Activated CD8-positive, alpha-beta memory T cell treated with anti-CD3 and anti-CD28 coated beads, Interleukin-2, amount 10 ng/mL, durations not matched to agents 7 days and 5 days (primary cell): Measurements from ENCODE around the gene SYF2. TPM values are rescaled to one million over a fixed set of nuclear protein-coding genes. Genes with fewer than 3 reads are reported as not detected.
"Not testable (repeated sequence)": the region's sequence is repeated elsewhere in the genome, so short reads cannot be mapped to it uniquely, and the experiment has no call there.

ENCODE experiments used
- ATAC-seq: fragments of 150-1000 bp; cut with Tn5 transposase; one replicate; pipeline ENCODE4 v1.10.0; 2021; ENCODE audit warnings: moderate library complexity
- CTCF ChIA-PET: fragments of 350-600 bp; sonication (Branson Sonifier 250); formaldehyde crosslinking; loops from one replicate; lab custom pipeline; 2021; ENCODE audit warnings: antibody characterized with exemption; lab: Charles Lee
- DNase-seq: peaks from one replicate; pipeline ENCODE4 v3.0.0-alpha.2; 2020
- H3K27ac Mint-ChIP-seq: one replicate; pipeline ENCODE4 v1.8.0; 2021; ENCODE audit warnings: mild to moderate bottlenecking, mixed read lengths
- H3K27me3 Mint-ChIP-seq: one replicate; pipeline ENCODE4 v1.8.0; 2021; ENCODE audit warnings: mixed read lengths
- H3K36me3 Mint-ChIP-seq: one replicate; pipeline ENCODE4 v1.8.0; 2021; ENCODE audit warnings: mild to moderate bottlenecking, mixed read lengths
- H3K4me1 Mint-ChIP-seq: one replicate; pipeline ENCODE4 v1.8.0; 2021; ENCODE audit warnings: mixed read lengths
- H3K4me3 Mint-ChIP-seq: one replicate; pipeline ENCODE4 v1.8.0; 2021; ENCODE audit warnings: mild to moderate bottlenecking, moderate library complexity, mixed read lengths
- H3K9me3 Mint-ChIP-seq: one replicate; pipeline ENCODE4 v1.8.0; 2022; ENCODE audit warnings: low read depth, mixed read lengths
- total RNA-seq, 2 experiments: library from RNA; stranded (reverse); gene quantifications; one replicate each; pipeline ENCODE4 v1.2.3, GENCODE V29; 2021

SYF2 gene
- total RNA-seq, 2 experiments from 2014 or later: 33.0 to 33.8 TPM

DNA sequence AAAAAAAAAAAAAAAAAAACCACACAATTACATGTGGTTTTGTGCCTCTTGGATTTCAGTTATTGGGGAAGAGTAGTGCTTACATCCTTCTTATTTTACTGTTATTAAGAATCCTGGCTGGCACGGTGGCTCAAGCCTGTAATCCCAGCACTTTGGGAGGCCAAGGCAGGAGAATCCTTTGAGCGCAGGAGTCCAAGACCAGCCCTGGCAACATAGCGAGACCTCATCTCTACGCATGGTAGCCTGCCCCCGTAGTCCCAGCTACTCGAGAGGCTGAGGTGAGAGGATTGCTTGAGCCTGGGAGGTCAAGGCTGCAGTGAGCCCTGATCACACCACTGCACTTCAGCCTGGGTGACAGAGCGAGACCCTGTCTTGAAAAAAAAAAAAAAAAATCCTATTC is 4.0 kb upstream of the SYF2 start:
- not testable (repeated sequence) for H3K27me3 Mint-ChIP-seq, DNase-seq, ATAC-seq, H3K4me3 Mint-ChIP-seq, H3K27ac Mint-ChIP-seq, H3K9me3 Mint-ChIP-seq
- H3K4me1 Mint-ChIP-seq: peaks cover 40% of the 10 kb centered on the region
- CTCF ChIA-PET: interaction anchor here (1.2 kb wide), 1 partner anchor 9 kb away, joined by 3 read pairs; no protein-coding TSS in a partner anchor
- H3K36me3 Mint-ChIP-seq: peaks cover 16% of the 10 kb centered on the region

DNA sequence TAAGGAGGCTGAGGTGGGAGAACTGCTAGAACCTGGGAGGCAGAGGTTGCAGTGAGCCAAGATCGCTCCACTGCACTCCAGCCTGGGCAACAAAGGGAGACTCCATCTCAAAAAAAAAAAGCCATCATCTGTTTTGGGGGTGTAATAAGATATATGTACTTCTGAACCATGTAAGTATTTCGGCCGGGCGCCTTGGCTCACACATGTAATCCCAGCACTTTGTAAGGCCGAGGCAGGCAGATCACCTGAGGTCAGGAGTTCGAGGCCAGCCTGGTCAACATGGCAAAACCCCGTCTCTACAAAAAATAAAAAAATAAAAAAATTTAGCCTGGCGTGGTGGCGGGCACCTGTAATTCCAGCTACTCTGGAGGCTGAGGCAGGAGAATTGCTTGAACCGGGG is 3.1 kb upstream of the SYF2 start:
- CTCF ChIA-PET: interaction anchor here (1.2 kb wide), 1 partner anchor 9 kb away, joined by 3 read pairs; no protein-coding TSS in a partner anchor
- H3K4me3 Mint-ChIP-seq, H3K27ac Mint-ChIP-seq, ATAC-seq, H3K9me3 Mint-ChIP-seq, DNase-seq, H3K27me3 Mint-ChIP-seq: not testable (repeated sequence)
- peaks cover 18% of the 10 kb centered on the region for H3K36me3 Mint-ChIP-seq
- peaks cover 40% of the 10 kb centered on the region for H3K4me1 Mint-ChIP-seq

DNA sequence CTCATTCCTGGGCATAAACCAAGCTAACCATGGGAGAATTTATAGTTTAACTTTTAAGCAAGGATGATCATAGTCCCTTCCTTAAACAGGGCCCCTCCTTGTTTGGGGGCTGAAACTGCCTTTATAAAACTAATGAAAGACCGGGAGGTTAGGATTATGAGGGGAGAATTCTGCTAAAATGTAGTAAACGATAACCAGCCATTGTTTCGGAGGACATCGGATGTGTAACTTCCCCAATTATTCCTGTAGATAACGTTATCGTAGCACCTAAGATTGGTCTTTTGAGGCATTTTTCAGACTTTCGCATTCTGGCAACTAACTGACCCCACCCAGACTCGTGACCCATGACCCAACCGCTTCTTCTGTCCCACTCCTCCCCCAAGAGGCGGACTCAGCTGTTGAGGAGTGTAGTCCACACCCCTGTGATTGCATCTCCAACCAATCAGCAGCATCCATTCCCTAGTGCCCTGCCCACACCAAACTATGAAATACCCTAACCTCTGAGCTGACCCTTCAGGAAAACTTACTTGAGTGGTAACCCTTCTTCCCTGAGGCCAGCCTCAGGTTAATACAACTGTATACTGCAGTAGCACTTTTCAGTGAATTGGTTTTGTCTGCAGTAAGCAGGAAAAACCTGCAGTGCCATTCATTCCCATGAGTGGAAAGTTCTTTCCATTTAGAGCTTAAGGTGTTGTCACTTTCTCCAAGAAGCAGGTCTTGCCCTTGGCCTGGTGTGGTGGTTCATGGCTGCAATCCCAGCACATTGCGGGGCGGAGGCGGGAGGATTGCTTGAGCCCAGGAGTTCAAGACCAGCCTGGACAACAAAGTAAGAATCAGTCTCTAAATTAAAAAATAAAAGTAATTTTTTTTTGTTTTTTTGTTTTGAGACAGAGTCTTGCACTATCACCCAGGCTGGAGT is 823 bp upstream of the SYF2 start:
- no peak overlapping the region for H3K27ac Mint-ChIP-seq
- H3K4me3 Mint-ChIP-seq: no peak overlapping the region
- H3K9me3 Mint-ChIP-seq: no peaks in the 10 kb centered on the region
- H3K27me3 Mint-ChIP-seq: no peaks in the 10 kb centered on the region
- H3K36me3 Mint-ChIP-seq: peaks cover 18% of the 10 kb centered on the region
- DNase-seq (peak; percentile 90), ATAC-seq (peak; percentile 72)
- CTCF ChIA-PET: interaction anchor here (0.8 to 2.5 kb wide), 12 partner anchors 9 to 697 kb away, joined by 3 to 13 read pairs (median 3); no protein-coding TSS in a partner anchor
- H3K4me1 Mint-ChIP-seq: peaks cover 34% of the 10 kb centered on the region

DNA sequence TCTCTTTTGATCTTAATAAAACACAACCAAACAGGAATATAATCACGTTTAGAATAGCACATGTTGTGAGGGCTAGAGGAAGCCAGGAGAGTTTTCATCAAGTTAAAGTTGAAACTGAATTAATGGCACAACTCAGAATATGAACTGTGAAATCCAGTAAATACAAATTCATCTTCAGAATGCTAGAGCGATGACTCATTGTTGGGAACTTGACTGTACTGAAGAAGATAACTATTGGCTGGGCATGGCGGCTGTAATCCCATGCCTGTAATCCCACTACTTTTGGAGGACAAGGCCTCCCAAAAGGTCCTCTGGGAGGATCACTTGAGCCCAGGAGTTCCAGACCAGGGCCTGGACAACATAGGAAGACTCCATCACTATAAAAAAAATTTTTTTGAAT is 8.8 kb downstream of the SYF2 start:
- Mint-ChIP-seq H3K4me1 (peaks cover 7% of the 10 kb centered on the region), H3K27me3 (no peaks in the 10 kb centered on the region), H3K9me3 (no peaks in the 10 kb centered on the region), H3K36me3 (peaks cover 44% of the 10 kb centered on the region), H3K27ac (no peak overlapping the region), H3K4me3 (no peak overlapping the region)
- CTCF ChIA-PET: no interaction called here
- ATAC-seq: no peak
- DNase-seq: no peak

DNA sequence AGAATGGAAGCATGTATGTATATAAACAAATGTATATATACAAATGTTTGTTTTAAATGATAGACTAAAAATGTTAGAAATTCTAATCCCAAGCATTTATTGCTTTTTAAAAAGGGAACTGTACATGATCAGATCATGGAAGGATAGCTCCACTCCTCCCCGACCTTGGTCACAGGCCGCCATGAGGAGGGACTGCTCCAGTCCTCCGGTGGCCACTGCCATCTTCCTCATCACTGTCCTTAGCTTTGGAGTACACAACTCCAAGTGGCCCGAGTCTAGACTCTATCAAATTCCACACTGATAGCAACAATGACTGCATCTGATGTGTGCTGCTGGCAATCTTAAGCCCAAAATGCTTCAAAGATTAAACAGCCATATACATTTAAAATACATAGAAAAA is 9.7 kb downstream of the SYF2 start:
- Mint-ChIP-seq H3K36me3 (peaks cover 40% of the 10 kb centered on the region), H3K4me1 (peaks cover 2% of the 10 kb centered on the region), H3K27me3 (no peaks in the 10 kb centered on the region), H3K4me3 (no peak overlapping the region), H3K9me3 (no peaks in the 10 kb centered on the region), H3K27ac (no peak overlapping the region)
- CTCF ChIA-PET: no interaction called here
- DNase-seq (no peak), ATAC-seq (no peak)

DNA sequence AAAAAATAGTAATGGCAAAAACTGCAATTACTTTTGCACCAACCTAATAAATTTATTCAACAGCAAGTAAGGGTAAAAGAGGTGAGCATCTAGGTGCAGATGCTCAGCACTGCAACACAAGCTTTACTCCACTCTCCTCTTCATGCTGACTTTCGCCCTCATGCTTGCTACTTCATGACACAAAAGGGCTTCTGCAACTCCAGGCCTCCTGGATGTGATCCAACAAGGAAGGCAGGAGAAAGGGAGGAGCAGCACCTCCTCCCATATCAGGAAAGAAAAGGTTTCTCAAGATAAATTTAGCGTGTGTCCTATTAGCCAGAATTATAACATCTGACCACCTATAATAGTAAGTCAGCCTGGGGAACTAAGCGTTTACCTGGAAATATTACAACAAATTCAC is 11.6 kb downstream of the SYF2 start:
- CTCF ChIA-PET: no interaction called here
- DNase-seq: no peak
- no peak for ATAC-seq
- Mint-ChIP-seq H3K36me3 (peaks cover 27% of the 10 kb centered on the region), H3K27me3 (no peaks in the 10 kb centered on the region), H3K4me1 (no peaks in the 10 kb centered on the region), H3K27ac (no peak overlapping the region), H3K4me3 (no peak overlapping the region), H3K9me3 (no peaks in the 10 kb centered on the region)

DNA sequence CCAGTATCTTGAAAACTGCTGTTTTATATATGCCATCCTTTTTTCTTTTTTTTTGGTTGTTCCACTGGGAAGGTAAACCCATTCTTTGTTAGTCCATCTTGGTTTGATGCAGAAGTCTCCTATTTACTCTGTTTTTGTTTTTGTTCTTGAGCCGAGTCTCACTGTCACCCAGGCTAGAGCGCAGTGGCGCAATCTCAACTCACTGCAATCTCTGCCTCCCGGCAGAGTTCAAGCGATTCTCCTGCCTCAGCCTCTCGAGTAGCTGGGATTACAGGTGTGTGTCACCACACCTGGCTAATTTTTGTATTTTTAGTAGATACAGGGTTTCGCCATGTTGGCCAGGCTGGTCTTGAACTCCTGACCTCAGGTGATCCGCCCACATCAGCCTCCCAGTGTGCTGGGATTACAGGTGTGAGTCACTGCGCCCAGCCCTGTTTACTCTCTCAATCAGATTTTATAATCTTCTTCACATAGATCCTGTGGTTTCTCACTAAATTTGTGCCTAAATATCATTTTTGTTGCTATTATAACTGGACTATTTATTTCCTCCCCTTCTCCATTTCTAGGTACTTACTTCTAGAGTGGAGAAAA is 12.5 kb downstream of the SYF2 start:
- H3K4me1 Mint-ChIP-seq: no peaks in the 10 kb centered on the region
- CTCF ChIA-PET: interaction anchor here (0.9 kb wide), 1 partner anchor 10 kb away, joined by 3 read pairs; no protein-coding TSS in a partner anchor
- H3K27me3 Mint-ChIP-seq: no peaks in the 10 kb centered on the region
- H3K9me3 Mint-ChIP-seq: no peaks in the 10 kb centered on the region
- peaks cover 25% of the 10 kb centered on the region for H3K36me3 Mint-ChIP-seq
- no peak for ATAC-seq
- H3K4me3 Mint-ChIP-seq: no peak overlapping the region
- DNase-seq: no peak
- no peak overlapping the region for H3K27ac Mint-ChIP-seq

DNA sequence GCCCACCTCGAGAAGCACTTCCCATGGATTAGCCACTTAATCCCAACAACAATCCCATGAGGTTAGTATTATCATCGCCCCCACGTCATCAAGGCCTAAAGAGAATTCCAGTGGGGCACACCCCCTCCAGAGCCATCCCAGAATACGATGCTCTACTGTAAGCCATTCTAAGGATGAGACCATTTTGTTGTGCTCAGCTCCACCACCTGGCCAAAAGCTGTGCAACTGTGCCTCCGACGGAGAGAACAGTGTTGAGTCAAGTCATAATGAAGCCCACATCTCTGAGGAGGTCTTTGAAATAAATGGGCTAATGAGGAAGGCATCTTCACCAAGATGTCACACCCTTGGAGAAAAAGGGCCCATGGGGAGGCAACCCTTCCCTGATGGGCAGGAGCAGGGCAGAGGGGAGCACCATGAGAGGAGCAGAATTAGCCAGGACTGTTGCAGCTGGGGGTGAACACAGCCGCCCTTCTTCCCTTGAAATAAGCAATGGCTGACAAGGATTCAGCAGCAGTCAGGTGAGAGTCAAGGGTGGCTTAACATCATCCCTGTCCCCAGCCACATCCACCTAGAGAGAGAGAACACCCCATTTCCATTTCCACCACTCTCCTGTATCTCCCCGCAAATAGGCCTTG is 14.6 kb downstream of the SYF2 start:
- Mint-ChIP-seq H3K27me3 (peaks cover under 1% of the 10 kb centered on the region), H3K4me1 (no peaks in the 10 kb centered on the region), H3K27ac (no peak overlapping the region), H3K36me3 (peaks cover 13% of the 10 kb centered on the region), H3K9me3 (no peaks in the 10 kb centered on the region), H3K4me3 (no peak overlapping the region)
- ATAC-seq (no peak), DNase-seq (no peak)
- CTCF ChIA-PET: interaction anchor here (1.0 kb wide), 1 partner anchor 15 kb away, joined by 3 read pairs; the partner anchor contains the start of gene SYF2

DNA sequence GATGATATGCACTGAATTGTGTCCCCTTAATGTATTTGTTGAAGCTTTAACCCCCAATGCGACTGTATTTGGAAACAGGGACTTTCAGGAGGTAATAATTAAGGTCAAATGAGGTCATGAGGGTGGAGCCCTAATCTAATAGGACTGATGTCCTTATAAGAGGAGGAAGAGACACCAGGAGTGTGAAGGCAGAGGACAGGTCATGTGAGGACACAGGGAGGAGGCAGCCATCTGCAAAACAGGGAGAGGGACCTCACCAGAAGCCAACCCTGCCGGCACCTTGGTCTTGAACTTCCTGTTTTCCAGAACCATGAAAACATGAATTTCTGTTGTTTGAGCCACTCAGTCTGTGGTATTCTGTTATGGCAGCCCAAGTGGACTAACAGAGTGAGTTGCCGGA is 15.3 kb downstream of the SYF2 start:
- ATAC-seq (no peak), DNase-seq (no peak)
- Mint-ChIP-seq H3K27ac (no peak overlapping the region), H3K36me3 (peaks cover 9% of the 10 kb centered on the region), H3K4me1 (no peaks in the 10 kb centered on the region), H3K4me3 (no peak overlapping the region), H3K27me3 (peaks cover 7% of the 10 kb centered on the region), H3K9me3 (no peaks in the 10 kb centered on the region)
- CTCF ChIA-PET: interaction anchor here (0.6 kb wide), 1 partner anchor 12 kb away, joined by 3 read pairs; no protein-coding TSS in a partner anchor

DNA sequence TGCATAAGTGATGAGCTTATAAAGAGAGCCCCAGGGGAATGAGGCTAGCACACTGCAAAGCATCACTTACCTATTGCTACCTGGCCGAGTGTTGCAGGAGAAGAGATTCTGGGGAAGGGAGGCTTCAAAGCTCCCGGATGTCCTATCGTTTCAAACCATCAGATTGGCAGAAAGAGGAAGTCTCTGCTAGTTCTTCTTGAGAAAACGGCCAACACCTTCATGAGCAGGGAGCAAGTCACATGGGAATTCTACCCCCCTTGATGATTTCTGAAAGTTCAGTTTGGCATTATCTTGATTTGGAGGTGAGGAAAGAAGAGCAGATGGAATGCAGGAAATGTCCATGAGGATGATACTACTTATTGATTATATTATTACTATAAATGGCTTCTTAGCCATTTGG is 16.2 kb downstream of the SYF2 start:
- H3K36me3 Mint-ChIP-seq: peaks cover 5% of the 10 kb centered on the region
- no peak for ATAC-seq
- CTCF ChIA-PET: interaction anchor here (0.7 to 3.7 kb wide), 3 partner anchors 9 to 16 kb away, joined by 3 to 17 read pairs (median 4); partner anchors contain the start of gene SYF2
- no peaks in the 10 kb centered on the region for H3K4me1 Mint-ChIP-seq
- peaks cover 11% of the 10 kb centered on the region for H3K27me3 Mint-ChIP-seq
- no peak overlapping the region for H3K27ac Mint-ChIP-seq
- no peak for DNase-seq
- no peaks in the 10 kb centered on the region for H3K9me3 Mint-ChIP-seq
- H3K4me3 Mint-ChIP-seq: no peak overlapping the region

DNA sequence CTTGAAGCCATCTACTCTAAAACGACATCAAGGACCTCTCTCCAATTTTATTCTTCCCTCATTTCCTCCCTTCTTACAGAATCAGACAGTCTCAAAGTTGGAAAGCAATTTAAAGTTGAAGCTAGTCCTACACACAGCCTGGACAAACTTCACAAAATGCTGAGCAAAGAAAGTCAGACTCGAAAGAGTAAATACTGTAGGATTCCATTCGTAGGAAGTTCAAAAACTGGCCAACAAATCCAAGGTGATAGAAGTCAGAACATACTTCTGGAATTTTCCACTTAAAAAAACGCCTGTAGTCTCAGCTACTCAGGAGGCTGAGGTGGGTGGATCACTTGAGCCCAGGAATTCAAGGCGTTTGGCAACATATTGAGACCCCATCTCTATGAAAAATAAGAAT is 19.6 kb downstream of the SYF2 start:
- Mint-ChIP-seq H3K27me3 (peaks cover 37% of the 10 kb centered on the region), H3K4me3 (no peak overlapping the region), H3K36me3 (no peaks in the 10 kb centered on the region), H3K9me3 (no peaks in the 10 kb centered on the region), H3K4me1 (no peaks in the 10 kb centered on the region), H3K27ac (no peak overlapping the region)
- ATAC-seq (no peak), DNase-seq (no peak)
- CTCF ChIA-PET: interaction anchor here (3.7 kb wide), 1 partner anchor 9 kb away, joined by 17 read pairs; no protein-coding TSS in a partner anchor

DNA sequence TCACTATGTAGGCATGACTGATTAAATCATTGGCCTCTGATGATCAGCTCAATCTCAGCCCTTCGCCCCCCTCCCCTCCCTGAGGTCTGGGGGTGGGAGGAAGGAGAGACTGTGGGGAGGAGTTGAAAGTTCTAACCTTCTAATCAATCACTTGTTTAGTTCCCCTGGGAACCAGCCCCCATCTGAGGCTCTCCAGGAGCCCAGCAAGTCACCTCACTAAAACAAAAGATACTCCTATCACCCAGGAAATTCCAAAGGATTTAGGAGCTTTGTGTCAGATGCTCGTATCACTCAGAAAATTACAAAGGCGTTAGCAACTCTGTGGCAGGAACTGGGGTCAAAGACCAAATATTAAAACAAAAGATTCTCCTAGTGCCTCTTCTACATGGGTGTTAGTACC is 21.6 kb downstream of the SYF2 start:
- CTCF ChIA-PET: interaction anchor here (0.8 kb wide), 1 partner anchor 380 kb away, joined by 3 read pairs; no protein-coding TSS in a partner anchor
- Mint-ChIP-seq H3K27me3 (peaks cover 51% of the 10 kb centered on the region), H3K9me3 (no peaks in the 10 kb centered on the region), H3K4me1 (no peaks in the 10 kb centered on the region), H3K27ac (no peak overlapping the region), H3K4me3 (no peak overlapping the region), H3K36me3 (no peaks in the 10 kb centered on the region)
- ATAC-seq: no peak
- no peak for DNase-seq

DNA sequence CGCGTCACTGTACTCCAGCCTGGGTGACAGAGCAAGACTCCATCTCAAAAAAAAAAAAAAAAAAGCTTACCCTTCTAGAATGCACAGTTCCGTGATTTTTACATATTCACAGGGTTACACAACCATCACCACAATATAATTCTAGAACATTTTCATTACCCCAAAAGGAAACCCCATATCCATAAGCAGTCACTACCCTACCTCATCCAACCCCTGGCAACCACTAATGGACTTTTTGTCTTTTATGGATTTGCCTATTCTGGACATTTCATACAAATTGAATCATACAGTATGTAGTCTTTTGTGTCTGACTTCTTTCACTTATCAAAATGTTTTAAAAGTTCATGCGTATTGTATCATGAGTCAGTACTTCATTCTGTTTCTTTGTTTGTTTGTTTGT is 22.8 kb downstream of the SYF2 start:
- no peak for ATAC-seq
- Mint-ChIP-seq H3K27ac (no peak overlapping the region), H3K36me3 (no peaks in the 10 kb centered on the region), H3K27me3 (peaks cover 59% of the 10 kb centered on the region), H3K9me3 (no peaks in the 10 kb centered on the region), H3K4me3 (no peak overlapping the region), H3K4me1 (no peaks in the 10 kb centered on the region)
- CTCF ChIA-PET: interaction anchor here (1.1 kb wide), 1 partner anchor 361 kb away, joined by 3 read pairs; no protein-coding TSS in a partner anchor
- no peak for DNase-seq
